ENCODE results near the gene KIF13A. TPM values are rescaled to one million over a fixed set of nuclear protein-coding genes. Genes with fewer than 3 reads are reported as not detected.
A peak's percentile ranks its signal among the peaks of the same experiment; 100 is the strongest.

Gene KIF13A
- total and polyA plus RNA-seq, 9 of the 15 experiments (the other 6 are each of a cell fraction or from before 2014, with no cell fraction given) = 3.6 to 44.3 (median 29.7) TPM

Small RNAs within 50 kb of the gene (small RNA-seq; reads per million reads assigned to genes)
- gene RF00019 (not detected), gene RNA5SP204 (4.2 reads per million, percentile 91 among the genes with 10 or more reads in this experiment)

Other genes starting within 250 kb of the KIF13A start
- gene NHLRC1, start 135.0 kb upstream of the KIF13A start, total RNA-seq (2014; rRNA removed) = not detected in 2 replicates
- not detected in 2 replicates for gene NHLRC1, start 135.0 kb upstream of the KIF13A start, total RNA-seq (2014; rRNA removed; fragmentation: Illumina TruSeq; extraction: Trizol)
- not detected in 2 replicates for gene NHLRC1, start 135.0 kb upstream of the KIF13A start, total RNA-seq (2015; rRNA removed; fragmentation: Illumina TruSeq; extraction: Trizol)
- not detected in 2 replicates for gene NHLRC1, start 135.0 kb upstream of the KIF13A start, total RNA-seq (2021)
- not detected in 2 replicates for gene NHLRC1, start 135.0 kb upstream of the KIF13A start, polyA plus RNA-seq (2011; rRNA removed)
- not detected in 2 replicates for gene NHLRC1, start 135.0 kb upstream of the KIF13A start, polyA plus RNA-seq (2014; fragmentation: Illumina TruSeq; extraction: Trizol)
- not detected for gene NHLRC1, start 135.0 kb upstream of the KIF13A start, polyA plus RNA-seq (2014; fragmentation: Nextera tagmentation; extraction: Ambion mirVana)
- gene NHLRC1, start 135.0 kb upstream of the KIF13A start, polyA plus RNA-seq (2014; rRNA removed) = not detected in 2 replicates
- gene TPMT, start 167.4 kb upstream of the KIF13A start, total RNA-seq (2014; rRNA removed) = 26.1 and 26.2 TPM in 2 replicates
- 48.0 and 52.2 TPM in 2 replicates for gene TPMT, start 167.4 kb upstream of the KIF13A start, total RNA-seq (2014; rRNA removed; fragmentation: Illumina TruSeq; extraction: Trizol)
- gene TPMT, start 167.4 kb upstream of the KIF13A start, total RNA-seq (2015; rRNA removed; fragmentation: Illumina TruSeq; extraction: Trizol) = 43.7 and 46.5 TPM in 2 replicates
- 24.2 and 24.5 TPM in 2 replicates for gene TPMT, start 167.4 kb upstream of the KIF13A start, total RNA-seq (2021)
- 42.7 and 67.4 TPM in 2 replicates for gene TPMT, start 167.4 kb upstream of the KIF13A start, polyA plus RNA-seq (2011; rRNA removed)
- 41.6 and 51.6 TPM in 2 replicates for gene TPMT, start 167.4 kb upstream of the KIF13A start, polyA plus RNA-seq (2014; fragmentation: Illumina TruSeq; extraction: Trizol)
- 10 to 100 TPM; 43.8 to 48.0 TPM for gene TPMT, start 167.4 kb upstream of the KIF13A start, polyA plus RNA-seq (2014; fragmentation: Nextera tagmentation; extraction: Ambion mirVana)
- 35.9 and 42.6 TPM in 2 replicates for gene TPMT, start 167.4 kb upstream of the KIF13A start, polyA plus RNA-seq (2014; rRNA removed)
- gene KDM1B, start 167.8 kb upstream of the KIF13A start, total RNA-seq (2014; rRNA removed) = 24.6 and 29.1 TPM in 2 replicates
- 35.1 and 36.3 TPM in 2 replicates for gene KDM1B, start 167.8 kb upstream of the KIF13A start, total RNA-seq (2014; rRNA removed; fragmentation: Illumina TruSeq; extraction: Trizol)
- 37.5 and 38.7 TPM in 2 replicates for gene KDM1B, start 167.8 kb upstream of the KIF13A start, total RNA-seq (2015; rRNA removed; fragmentation: Illumina TruSeq; extraction: Trizol)
- 43.0 and 47.4 TPM in 2 replicates for gene KDM1B, start 167.8 kb upstream of the KIF13A start, total RNA-seq (2021)
- gene KDM1B, start 167.8 kb upstream of the KIF13A start, polyA plus RNA-seq (2011; rRNA removed) = 40.5 and 58.9 TPM in 2 replicates
- gene KDM1B, start 167.8 kb upstream of the KIF13A start, polyA plus RNA-seq (2014; fragmentation: Illumina TruSeq; extraction: Trizol) = 34.9 and 46.1 TPM in 2 replicates
- 1 to 10 TPM; 1.4 to 1.7 TPM for gene KDM1B, start 167.8 kb upstream of the KIF13A start, polyA plus RNA-seq (2014; fragmentation: Nextera tagmentation; extraction: Ambion mirVana)
- 29.0 and 33.8 TPM in 2 replicates for gene KDM1B, start 167.8 kb upstream of the KIF13A start, polyA plus RNA-seq (2014; rRNA removed)